ENCODE measurements around the gene COX6A2.

Gene COX6A2

DNA sequence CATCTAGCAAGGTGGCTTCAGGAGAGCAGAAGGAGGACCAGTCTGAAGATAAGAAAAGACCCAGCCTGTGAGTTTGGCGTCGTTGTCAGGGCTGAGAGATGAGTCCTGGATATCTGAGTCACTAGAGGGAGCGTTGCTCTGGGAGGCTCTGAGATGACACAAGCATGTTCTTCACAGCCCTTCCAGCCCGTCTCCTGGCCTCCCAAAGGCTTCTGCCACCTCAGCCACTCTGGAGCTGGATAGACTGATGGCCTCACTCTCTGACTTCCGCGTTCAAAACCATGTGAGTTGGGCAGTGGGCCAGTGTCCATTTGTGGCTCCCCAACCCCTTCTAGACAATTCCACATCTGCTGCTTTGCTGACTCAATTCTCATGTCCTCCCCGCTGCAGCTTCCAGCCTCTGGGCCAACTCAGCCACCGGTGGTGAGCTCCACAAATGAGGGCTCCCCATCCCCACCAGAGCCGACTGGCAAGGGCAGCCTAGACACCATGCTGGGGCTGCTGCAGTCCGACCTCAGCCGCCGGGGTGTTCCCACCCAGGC lies 46.1 kb upstream of the COX6A2 start:
- H3K56ac ChIP-seq (ENCODE audit: low read length), result no peak overlapping the region
- no peak overlapping the region for H3K4ac ChIP-seq (ENCODE audit: low read depth, low read length)
- H2BK5ac ChIP-seq (ENCODE audit: low read length), result no peak overlapping the region
- no peak overlapping the region for H3K4me3 ChIP-seq (ENCODE audit: low read length)
- no peak overlapping the region for H4K8ac ChIP-seq (ENCODE audit: low read depth, low read length)
- no peaks in the 10 kb centered on the region for H3K4me1 ChIP-seq (ENCODE audit: control insufficient read depth, low read depth, low read length)
- H3K36me3 ChIP-seq (ENCODE audit: control insufficient read depth, insufficient read depth, low read length), result no peaks in the 10 kb centered on the region
- no peak overlapping the region for H2BK15ac ChIP-seq (replicated peaks; ENCODE audit: low read depth)
- no peaks in the 10 kb centered on the region for H3K79me1 ChIP-seq (ENCODE audit: low read length)
- WGBS (ENCODE audit: extremely low coverage, insufficient coverage, low lambda C conversion rate), result no CpG with 5 or more reads among the region's 12 CpGs
- H2AK5ac ChIP-seq (ENCODE audit: low read length), result no peak overlapping the region
- H3K27ac ChIP-seq (ENCODE audit: low read depth, low read length), result no peak overlapping the region
- H3K79me2 ChIP-seq (ENCODE audit: control insufficient read depth, insufficient read depth, low read length), result no peaks in the 10 kb centered on the region
- no peak overlapping the region for H3K4me2 ChIP-seq (ENCODE audit: low read length)
- no peak overlapping the region for H4K5ac ChIP-seq (ENCODE audit: low read length)
- H3K18ac ChIP-seq (ENCODE audit: low read length), result no peak overlapping the region
- no peak overlapping the region for H3K9ac ChIP-seq (ENCODE audit: low read length)
- peaks cover 3% of the 10 kb centered on the region for H3K27me3 ChIP-seq (ENCODE audit: insufficient read depth, low read length, poor library complexity)
- H3K23ac ChIP-seq (ENCODE audit: low read length), result no peak overlapping the region
- no peak overlapping the region for H2BK120ac ChIP-seq (ENCODE audit: low read depth, low read length)
- DNase-seq, result peak; percentile 26

DNA sequence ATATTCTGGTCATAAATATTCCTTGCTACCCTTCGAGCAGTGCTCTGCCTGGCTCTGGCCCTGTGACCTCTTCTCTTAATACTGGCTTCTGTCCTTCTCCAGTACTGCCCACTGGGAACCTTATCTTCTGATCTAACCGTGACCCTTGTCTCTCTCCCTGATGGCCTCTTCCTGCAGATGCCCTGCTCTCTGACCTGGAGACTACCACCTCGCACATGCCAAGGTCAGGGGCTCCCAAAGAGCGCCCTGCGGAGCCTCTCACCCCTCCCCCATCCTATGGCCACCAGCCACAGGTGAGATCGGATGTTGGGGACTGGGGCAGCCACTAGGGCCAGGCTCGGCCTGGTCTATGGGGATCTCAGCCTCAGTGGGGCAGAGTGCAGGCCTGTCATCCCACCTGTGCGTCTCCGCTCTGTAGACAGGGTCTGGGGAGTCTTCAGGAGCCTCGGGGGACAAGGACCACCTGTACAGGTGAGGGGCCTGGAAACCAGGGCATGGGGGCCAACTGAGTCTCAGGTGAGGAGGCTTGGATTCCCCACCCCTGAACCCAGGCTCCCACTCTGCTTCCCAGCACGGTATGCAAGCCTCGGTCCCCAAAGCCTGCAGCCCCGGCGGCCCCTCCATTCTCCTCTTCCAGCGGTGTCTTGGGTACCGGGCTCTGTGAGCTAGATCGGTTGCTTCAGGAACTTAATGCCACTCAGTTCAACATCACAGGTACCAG lies 45.3 kb upstream of the COX6A2 start:
- H3K36me3 ChIP-seq (ENCODE audit: control insufficient read depth, insufficient read depth, low read length), result no peaks in the 10 kb centered on the region
- H3K79me2 ChIP-seq (ENCODE audit: control insufficient read depth, insufficient read depth, low read length), result no peaks in the 10 kb centered on the region
- H3K79me1 ChIP-seq (ENCODE audit: low read length), result no peaks in the 10 kb centered on the region
- no peak overlapping the region for H3K18ac ChIP-seq (ENCODE audit: low read length)
- H3K4ac ChIP-seq (ENCODE audit: low read depth, low read length), result no peak overlapping the region
- H2AK5ac ChIP-seq (ENCODE audit: low read length), result no peak overlapping the region
- H3K4me3 ChIP-seq (ENCODE audit: low read length), result no peak overlapping the region
- WGBS (ENCODE audit: extremely low coverage, insufficient coverage, low lambda C conversion rate), result no CpG with 5 or more reads among the region's 17 CpGs
- no peak overlapping the region for H2BK15ac ChIP-seq (replicated peaks; ENCODE audit: low read depth)
- H3K23ac ChIP-seq (ENCODE audit: low read length), result no peak overlapping the region
- no peak overlapping the region for H4K8ac ChIP-seq (ENCODE audit: low read depth, low read length)
- H3K4me2 ChIP-seq (ENCODE audit: low read length), result no peak overlapping the region
- H3K56ac ChIP-seq (ENCODE audit: low read length), result no peak overlapping the region
- H2BK5ac ChIP-seq (ENCODE audit: low read length), result no peak overlapping the region
- DNase-seq, result no peak
- H3K9ac ChIP-seq (ENCODE audit: low read length), result no peak overlapping the region
- no peak overlapping the region for H3K27ac ChIP-seq (ENCODE audit: low read depth, low read length)
- no peak overlapping the region for H2BK120ac ChIP-seq (ENCODE audit: low read depth, low read length)
- peaks cover 3% of the 10 kb centered on the region for H3K27me3 ChIP-seq (ENCODE audit: insufficient read depth, low read length, poor library complexity)
- no peaks in the 10 kb centered on the region for H3K4me1 ChIP-seq (ENCODE audit: control insufficient read depth, low read depth, low read length)
- no peak overlapping the region for H4K5ac ChIP-seq (ENCODE audit: low read length)

DNA sequence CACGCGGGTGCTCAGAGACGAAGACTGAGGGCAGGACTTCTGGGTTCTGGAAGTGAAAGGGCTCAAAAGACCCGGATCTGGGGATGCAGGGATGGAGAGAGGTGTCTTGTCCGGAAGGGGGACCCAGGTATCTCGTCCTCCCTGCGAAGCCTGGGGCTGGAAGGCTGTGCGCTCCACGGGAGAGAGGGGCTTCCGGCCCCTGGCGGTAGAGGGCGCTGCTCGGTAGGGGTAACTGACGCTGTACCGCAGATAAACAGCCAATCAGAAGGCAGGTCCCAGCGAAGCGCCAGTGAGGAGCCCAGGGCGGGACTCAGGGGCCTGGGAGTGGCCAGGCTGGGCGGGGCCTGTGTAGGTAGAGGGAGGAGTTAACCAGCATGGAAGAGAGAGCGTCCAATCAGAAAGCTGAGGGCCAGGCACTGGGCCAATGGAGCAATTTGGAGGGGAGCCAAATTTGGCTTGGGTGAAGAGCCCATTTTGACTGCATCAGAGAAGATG lies 44.6 kb upstream of the COX6A2 start:
- H3K36me3 ChIP-seq (ENCODE audit: control insufficient read depth, insufficient read depth, low read length), result no peaks in the 10 kb centered on the region
- no CpG with 5 or more reads among the region's 20 CpGs for WGBS (ENCODE audit: extremely low coverage, insufficient coverage, low lambda C conversion rate)
- DNase-seq, result peak; percentile 88
- no peaks in the 10 kb centered on the region for H3K4me1 ChIP-seq (ENCODE audit: control insufficient read depth, low read depth, low read length)
- peak overlapping the region; percentile 98 for H3K18ac ChIP-seq (ENCODE audit: low read length)
- H3K4me3 ChIP-seq (ENCODE audit: low read length), result peak overlapping the region; percentile 64
- no peak overlapping the region for H3K4ac ChIP-seq (ENCODE audit: low read depth, low read length)
- no peaks in the 10 kb centered on the region for H3K79me2 ChIP-seq (ENCODE audit: control insufficient read depth, insufficient read depth, low read length)
- no peak overlapping the region for H3K27ac ChIP-seq (ENCODE audit: low read depth, low read length)
- no peak overlapping the region for H4K5ac ChIP-seq (ENCODE audit: low read length)
- no peak overlapping the region for H2BK15ac ChIP-seq (replicated peaks; ENCODE audit: low read depth)
- H3K56ac ChIP-seq (ENCODE audit: low read length), result peak overlapping the region; percentile 92
- H3K4me2 ChIP-seq (ENCODE audit: low read length), result peak overlapping the region; percentile 79
- peaks cover 3% of the 10 kb centered on the region for H3K27me3 ChIP-seq (ENCODE audit: insufficient read depth, low read length, poor library complexity)
- H4K8ac ChIP-seq (ENCODE audit: low read depth, low read length), result no peak overlapping the region
- H2AK5ac ChIP-seq (ENCODE audit: low read length), result no peak overlapping the region
- peak overlapping the region; percentile 86 for H3K9ac ChIP-seq (ENCODE audit: low read length)
- H2BK5ac ChIP-seq (ENCODE audit: low read length), result no peak overlapping the region
- H3K79me1 ChIP-seq (ENCODE audit: low read length), result no peaks in the 10 kb centered on the region
- no peak overlapping the region for H3K23ac ChIP-seq (ENCODE audit: low read length)
- no peak overlapping the region for H2BK120ac ChIP-seq (ENCODE audit: low read depth, low read length)

DNA sequence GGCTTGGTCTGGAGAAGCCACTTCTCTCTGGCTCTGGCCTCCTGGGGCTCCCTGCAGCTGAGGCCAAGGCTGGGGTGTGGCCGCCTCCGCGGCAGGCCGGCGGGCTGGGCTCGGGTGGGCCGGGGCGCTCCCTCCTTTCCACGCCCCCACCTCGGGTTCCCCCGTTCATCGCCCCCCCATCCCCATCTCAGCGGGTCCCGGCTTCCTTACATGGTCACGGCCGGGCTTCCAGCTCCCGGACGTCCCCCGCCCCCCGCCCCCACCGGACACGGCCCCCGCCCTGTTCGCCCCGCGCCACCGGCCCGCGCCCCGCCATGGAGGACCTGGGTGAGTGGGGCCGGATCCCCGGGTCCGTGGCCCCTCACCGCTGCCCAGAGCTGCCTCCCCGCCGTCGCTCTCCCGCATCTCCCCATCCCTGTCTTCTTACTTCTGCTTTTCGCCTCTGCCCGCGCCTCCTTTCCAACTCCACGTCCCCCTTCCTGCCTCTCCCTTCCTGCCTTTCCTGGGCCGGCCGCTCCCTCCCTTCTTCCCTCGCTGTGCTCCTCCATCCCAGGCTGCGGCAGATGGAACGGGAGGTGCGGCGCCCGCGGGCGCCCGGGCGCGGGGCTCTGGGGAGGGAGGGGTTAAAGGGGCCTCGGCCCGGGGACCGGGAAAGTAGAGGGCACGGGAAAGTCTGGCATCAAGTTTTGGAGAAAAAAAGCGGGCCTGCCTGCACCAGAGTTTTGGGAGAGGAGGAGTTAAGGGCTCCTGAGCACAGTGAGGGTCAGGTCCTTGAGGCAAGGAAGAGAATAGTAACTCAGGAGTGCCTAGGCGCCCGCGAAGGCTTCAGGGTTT lies 43.9 kb upstream of the COX6A2 start, which contains the start of gene TGFB1I1:
Gene TGFB1I1 (plus strand): TSS at position 278 of the 834 bp plus-strand sequence. CDS start 37 bp downstream, at position 315.
- peak within 1 kb of the TSS; percentile 24 for H3K23ac ChIP-seq (ENCODE audit: low read length)
- peak within 1 kb of the TSS; percentile 70 for H3K4ac ChIP-seq (ENCODE audit: low read depth, low read length)
- peak within 1 kb of the TSS; percentile 17 for H4K5ac ChIP-seq (ENCODE audit: low read length)
- peak within 1 kb of the TSS; percentile 98 for H3K18ac ChIP-seq (ENCODE audit: low read length)
- peak within 1 kb of the TSS; percentile 46 for H2BK120ac ChIP-seq (ENCODE audit: low read depth, low read length)
- peak within 1 kb of the TSS; percentile 92 for H3K56ac ChIP-seq (ENCODE audit: low read length)
- peak within 1 kb of the TSS; percentile 64 for H3K4me3 ChIP-seq (ENCODE audit: low read length)
- H3K4me2 ChIP-seq (ENCODE audit: low read length), result peak within 1 kb of the TSS; percentile 79
- no peak within 1 kb of the TSS for H2BK5ac ChIP-seq (ENCODE audit: low read length)
- no peak within 1 kb of the TSS for H2BK15ac ChIP-seq (replicated peaks; ENCODE audit: low read depth)
- H3K79me1 ChIP-seq (ENCODE audit: low read length), result no peaks in the 10 kb centered on the region
- no peaks in the 10 kb centered on the region for H3K79me2 ChIP-seq (ENCODE audit: control insufficient read depth, insufficient read depth, low read length)
- peak within 1 kb of the TSS; percentile 86 for H3K9ac ChIP-seq (ENCODE audit: low read length)
- H3K4me1 ChIP-seq (ENCODE audit: control insufficient read depth, low read depth, low read length), result no peaks in the 10 kb centered on the region
- DNase-seq, result peak; percentile 63
- peak within 1 kb of the TSS; percentile 51 for H2AK5ac ChIP-seq (ENCODE audit: low read length)
- peak within 1 kb of the TSS; percentile 65 for H4K8ac ChIP-seq (ENCODE audit: low read depth, low read length)
- WGBS (ENCODE audit: extremely low coverage, insufficient coverage, low lambda C conversion rate), result no CpG with 5 or more reads among the region's 63 CpGs
- no peaks in the 10 kb centered on the region for H3K36me3 ChIP-seq (ENCODE audit: control insufficient read depth, insufficient read depth, low read length)
- peak within 1 kb of the TSS; percentile 31 for H3K27ac ChIP-seq (ENCODE audit: low read depth, low read length)
- H3K27me3 ChIP-seq (ENCODE audit: insufficient read depth, low read length, poor library complexity), result peaks cover 3% of the 10 kb centered on the region

DNA sequence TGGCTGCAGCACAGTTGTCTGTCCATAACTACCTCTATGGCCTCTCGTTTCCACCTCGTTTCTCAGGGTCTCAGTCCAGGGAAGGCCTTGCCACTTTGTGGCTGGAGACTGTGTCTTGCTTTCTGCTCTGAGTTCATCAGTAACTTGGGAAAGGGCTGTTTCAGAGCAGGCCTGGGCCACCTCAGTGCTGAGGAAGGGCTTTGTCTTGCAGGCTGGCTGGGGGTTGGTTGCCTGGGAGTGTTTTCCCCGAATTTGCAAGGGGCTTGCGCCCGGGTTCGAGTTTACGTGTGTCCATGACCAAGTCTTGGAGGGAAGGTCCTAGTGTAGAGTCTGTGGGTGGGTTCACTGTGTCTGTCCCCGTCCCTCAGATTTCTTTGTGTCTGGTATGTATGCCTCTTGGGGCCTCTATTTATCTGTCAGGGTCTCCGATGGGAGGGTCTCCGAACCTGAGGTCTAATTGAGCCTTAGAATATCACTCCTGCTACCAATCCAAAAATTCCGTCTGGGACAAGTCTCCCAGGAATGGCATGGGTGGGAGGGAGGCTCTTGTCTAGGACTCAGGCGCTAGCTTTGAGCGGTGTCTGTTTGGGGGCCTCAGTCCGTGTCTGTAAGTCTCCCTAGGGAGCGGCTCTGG lies 43.2 kb upstream of the COX6A2 start:
- H2AK5ac ChIP-seq (ENCODE audit: low read length), result peak overlapping the region; percentile 51
- H3K9ac ChIP-seq (ENCODE audit: low read length), result peak overlapping the region; percentile 69
- no peaks in the 10 kb centered on the region for H3K79me1 ChIP-seq (ENCODE audit: low read length)
- H3K4me1 ChIP-seq (ENCODE audit: control insufficient read depth, low read depth, low read length), result no peaks in the 10 kb centered on the region
- H4K5ac ChIP-seq (ENCODE audit: low read length), result peak overlapping the region; percentile 17
- H3K4ac ChIP-seq (ENCODE audit: low read depth, low read length), result peak overlapping the region; percentile 62
- peak overlapping the region; percentile 21 for H3K4me2 ChIP-seq (ENCODE audit: low read length)
- H3K79me2 ChIP-seq (ENCODE audit: control insufficient read depth, insufficient read depth, low read length), result no peaks in the 10 kb centered on the region
- H4K8ac ChIP-seq (ENCODE audit: low read depth, low read length), result peak overlapping the region; percentile 65
- H3K27ac ChIP-seq (ENCODE audit: low read depth, low read length), result no peak overlapping the region
- no peaks in the 10 kb centered on the region for H3K36me3 ChIP-seq (ENCODE audit: control insufficient read depth, insufficient read depth, low read length)
- H2BK5ac ChIP-seq (ENCODE audit: low read length), result no peak overlapping the region
- peaks cover 3% of the 10 kb centered on the region for H3K27me3 ChIP-seq (ENCODE audit: insufficient read depth, low read length, poor library complexity)
- no CpG with 5 or more reads among the region's 15 CpGs for WGBS (ENCODE audit: extremely low coverage, insufficient coverage, low lambda C conversion rate)
- H3K56ac ChIP-seq (ENCODE audit: low read length), result peak overlapping the region; percentile 85
- DNase-seq, result peak; percentile 37
- H3K18ac ChIP-seq (ENCODE audit: low read length), result peak overlapping the region; percentile 98
- no peak overlapping the region for H2BK15ac ChIP-seq (replicated peaks; ENCODE audit: low read depth)
- H3K4me3 ChIP-seq (ENCODE audit: low read length), result no peak overlapping the region
- no peak overlapping the region for H2BK120ac ChIP-seq (ENCODE audit: low read depth, low read length)
- peak overlapping the region; percentile 24 for H3K23ac ChIP-seq (ENCODE audit: low read length)
